Measurements from ENCODE around the gene SELENOM.
A peak's percentile ranks its signal among the peaks of the same experiment; 100 is the strongest.

The SELENOM gene

GRCh38 chr22:31056986-31057599, 50.3 kb downstream of the SELENOM start:
- Histone ChIP-seq H4K8ac (ENCODE audit: low read length) (peak overlapping the region; percentile 64), H2AFZ (ENCODE audit: low read depth, low read length) (no peak overlapping the region), H3K9ac (ENCODE audit: low read length) (no peak overlapping the region), H2BK120ac (ENCODE audit: low read depth, low read length) (peak overlapping the region; percentile 61), H3K36me3 (ENCODE audit: control insufficient read depth in 1 of 2, insufficient read depth in 2 of 2, low read depth in 1 of 2, low read length in 2 of 2) (no peaks in the 10 kb centered on the region), H4K91ac (ENCODE audit: low read length) (peak overlapping the region; percentile 39), H3K18ac (ENCODE audit: low read depth in 1 of 2, low read length in 2 of 2) (peak overlapping the region in 1 of 2 experiments; percentile 62), H3K9me3 (ENCODE audit: control insufficient read depth, low read length) (no peaks in the 10 kb centered on the region), H2BK12ac (ENCODE audit: low read length in 2 of 2) (peak overlapping the region in 1 of 2 experiments; percentile 96), H3K4me1 (ENCODE audit: control insufficient read depth, insufficient read depth, low read depth, low read length) (peaks cover 16% of the 10 kb centered on the region), H3K23ac (ENCODE audit: low read length in 2 of 2) (no peak overlapping the region), H2BK5ac (ENCODE audit: low read depth, low read length, poor library complexity, severe bottlenecking) (no peak overlapping the region), H3K27ac (ENCODE audit: low read length, poor library complexity, severe bottlenecking) (no peak overlapping the region), H3K4me2 (ENCODE audit: low read length, poor library complexity, severe bottlenecking) (no peak overlapping the region), H3K79me1 (replicated peaks; ENCODE audit: low read length, poor library complexity, severe bottlenecking) (no peaks in the 10 kb centered on the region), H3K4ac (ENCODE audit: low read depth in 1 of 2, low read length in 2 of 2) (peak overlapping the region in 1 of 2 experiments; percentile 32), H3K27me3 (ENCODE audit: control insufficient read depth in 1 of 2, insufficient read depth in 1 of 2, low read length in 2 of 2) (no peaks in the 10 kb centered on the region), H3K14ac (ENCODE audit: low read length in 2 of 2) (no peak overlapping the region), H2BK15ac (ENCODE audit: low read depth, poor library complexity, severe bottlenecking) (peak overlapping the region; percentile 28), H3K4me3 (ENCODE audit: insufficient read depth in 1 of 2, low read depth in 1 of 2, low read length in 2 of 2) (no peak overlapping the region), H2AK5ac (ENCODE audit: low read length, severe bottlenecking) (no peak overlapping the region)
- no peak for DNase-seq
- WGBS = 70% methylated on average over 5 of the region's 5 CpGs

DNA sequence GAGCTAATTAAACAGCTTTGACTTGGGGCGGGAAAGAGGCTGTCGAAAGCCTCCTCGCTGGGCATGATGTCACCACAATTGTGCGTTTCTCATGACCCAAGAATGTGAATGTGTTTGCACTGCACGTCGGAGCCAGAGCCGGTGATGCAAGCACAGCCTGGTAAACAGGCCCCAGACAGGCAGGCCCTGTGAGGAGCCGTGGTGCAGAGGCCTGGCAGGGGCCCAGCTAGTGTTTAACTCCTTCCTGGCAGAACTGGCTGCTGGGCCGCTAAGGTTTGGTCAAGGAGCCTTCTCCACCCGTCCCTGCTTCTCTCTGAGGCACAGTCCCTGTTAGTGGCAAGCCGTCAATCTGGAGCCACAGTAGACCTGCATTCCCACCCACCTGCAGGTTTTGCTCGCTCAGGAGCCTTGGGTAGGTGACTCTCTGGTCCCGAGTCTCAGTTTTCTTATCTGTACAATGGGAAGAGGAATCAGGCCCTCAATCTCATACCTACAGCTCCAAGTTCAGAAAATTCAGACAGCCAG, 51.7 kb downstream of the SELENOM start:
- Histone ChIP-seq H3K4me2 (ENCODE audit: low read length, poor library complexity, severe bottlenecking) (no peak overlapping the region), H2BK12ac (ENCODE audit: low read length in 2 of 2) (peak overlapping the region; percentile 45 to 51), H3K27ac (ENCODE audit: low read length, poor library complexity, severe bottlenecking) (no peak overlapping the region), H4K8ac (ENCODE audit: low read length) (no peak overlapping the region), H2BK120ac (ENCODE audit: low read depth, low read length) (no peak overlapping the region), H4K91ac (ENCODE audit: low read length) (no peak overlapping the region), H3K27me3 (ENCODE audit: control insufficient read depth in 1 of 2, insufficient read depth in 1 of 2, low read length in 2 of 2) (no peaks in the 10 kb centered on the region), H3K4ac (ENCODE audit: low read depth in 1 of 2, low read length in 2 of 2) (peak overlapping the region in 1 of 2 experiments; percentile 60), H2BK15ac (ENCODE audit: low read depth, poor library complexity, severe bottlenecking) (no peak overlapping the region), H2AFZ (ENCODE audit: low read depth, low read length) (no peak overlapping the region), H3K36me3 (ENCODE audit: control insufficient read depth in 1 of 2, insufficient read depth in 2 of 2, low read depth in 1 of 2, low read length in 2 of 2) (no peaks in the 10 kb centered on the region), H3K9ac (ENCODE audit: low read length) (peak overlapping the region; percentile 67), H3K79me1 (replicated peaks; ENCODE audit: low read length, poor library complexity, severe bottlenecking) (no peaks in the 10 kb centered on the region), H3K4me3 (ENCODE audit: insufficient read depth in 1 of 2, low read depth in 1 of 2, low read length in 2 of 2) (no peak overlapping the region), H3K4me1 (ENCODE audit: control insufficient read depth, insufficient read depth, low read depth, low read length) (peaks cover 16% of the 10 kb centered on the region), H3K23ac (ENCODE audit: low read length in 2 of 2) (no peak overlapping the region), H3K14ac (ENCODE audit: low read length in 2 of 2) (no peak overlapping the region), H3K18ac (ENCODE audit: low read depth in 1 of 2, low read length in 2 of 2) (peak overlapping the region; percentile 26 to 86), H3K9me3 (ENCODE audit: control insufficient read depth, low read length) (no peaks in the 10 kb centered on the region), H2BK5ac (ENCODE audit: low read depth, low read length, poor library complexity, severe bottlenecking) (no peak overlapping the region), H2AK5ac (ENCODE audit: low read length, severe bottlenecking) (no peak overlapping the region)
- 25% methylated on average over 12 of the region's 13 CpGs for WGBS
- DNase-seq = peak; percentile 99

DNA sequence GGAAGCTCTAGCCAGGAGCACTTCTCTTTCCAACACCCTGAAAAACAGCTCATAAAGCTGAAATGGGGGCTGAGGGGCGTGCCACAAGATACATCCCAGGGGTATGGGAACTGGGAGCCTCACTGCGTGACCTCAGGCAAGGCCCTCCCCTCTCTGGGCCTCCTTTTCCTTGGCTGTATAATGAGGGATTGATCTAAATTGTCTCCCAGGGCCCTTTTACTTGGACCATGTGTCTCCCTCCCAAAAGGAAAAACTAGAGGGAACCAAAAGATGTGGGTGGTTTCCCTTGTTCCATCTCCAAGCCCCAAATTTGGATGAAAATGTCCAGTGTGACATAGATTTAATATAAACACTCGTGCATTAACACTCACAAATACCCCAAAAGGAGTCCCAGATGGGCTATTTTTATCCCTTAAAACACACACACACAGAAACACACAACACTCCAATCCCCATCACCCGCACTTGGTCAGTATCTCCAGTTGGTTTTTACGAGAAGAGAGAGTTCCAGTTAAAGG, 52.2 kb downstream of the SELENOM start:
- H3K18ac ChIP-seq (ENCODE audit: low read depth in 1 of 2, low read length in 2 of 2) = peak overlapping the region; percentile 70 to 83
- WGBS = 42% methylated on average over 5 of the region's 5 CpGs
- no peaks in the 10 kb centered on the region for H3K27me3 ChIP-seq (ENCODE audit: control insufficient read depth in 1 of 2, insufficient read depth in 1 of 2, low read length in 2 of 2)
- no peak for DNase-seq
- H3K4me3 ChIP-seq (ENCODE audit: insufficient read depth in 1 of 2, low read depth in 1 of 2, low read length in 2 of 2) = no peak overlapping the region
- peak overlapping the region; percentile 89 for H4K8ac ChIP-seq (ENCODE audit: low read length)
- no peak overlapping the region for H2AFZ ChIP-seq (ENCODE audit: low read depth, low read length)
- H3K4me1 ChIP-seq (ENCODE audit: control insufficient read depth, insufficient read depth, low read depth, low read length) = peaks cover 16% of the 10 kb centered on the region
- H4K91ac ChIP-seq (ENCODE audit: low read length) = peak overlapping the region; percentile 94
- H3K4me2 ChIP-seq (ENCODE audit: low read length, poor library complexity, severe bottlenecking) = no peak overlapping the region
- no peaks in the 10 kb centered on the region for H3K79me1 ChIP-seq (replicated peaks; ENCODE audit: low read length, poor library complexity, severe bottlenecking)
- no peak overlapping the region for H3K23ac ChIP-seq (ENCODE audit: low read length in 2 of 2)
- peak overlapping the region; percentile 12 to 94 for H3K4ac ChIP-seq (ENCODE audit: low read depth in 1 of 2, low read length in 2 of 2)
- peak overlapping the region; percentile 67 for H3K9ac ChIP-seq (ENCODE audit: low read length)
- H2AK5ac ChIP-seq (ENCODE audit: low read length, severe bottlenecking) = peak overlapping the region; percentile 6
- no peak overlapping the region for H3K14ac ChIP-seq (ENCODE audit: low read length in 2 of 2)
- H2BK12ac ChIP-seq (ENCODE audit: low read length in 2 of 2) = peak overlapping the region; percentile 85 to 98
- H3K36me3 ChIP-seq (ENCODE audit: control insufficient read depth in 1 of 2, insufficient read depth in 2 of 2, low read depth in 1 of 2, low read length in 2 of 2) = no peaks in the 10 kb centered on the region
- no peak overlapping the region for H3K27ac ChIP-seq (ENCODE audit: low read length, poor library complexity, severe bottlenecking)
- peak overlapping the region; percentile 96 for H2BK120ac ChIP-seq (ENCODE audit: low read depth, low read length)
- H2BK15ac ChIP-seq (ENCODE audit: low read depth, poor library complexity, severe bottlenecking) = peak overlapping the region; percentile 80
- H3K9me3 ChIP-seq (ENCODE audit: control insufficient read depth, low read length) = no peaks in the 10 kb centered on the region
- H2BK5ac ChIP-seq (ENCODE audit: low read depth, low read length, poor library complexity, severe bottlenecking) = no peak overlapping the region

Measured in mesenchymal stem cell (in vitro differentiated cells and primary cell).